NT2/D1 (cell line): Measurements from ENCODE around the gene CDK11A.

Experiments
- SUZ12 ChIP-seq: IDR thresholded peaks from 2 replicates; pipeline ENCODE4 v1.6.1; 2011; ENCODE audit not compliant: insufficient read length, insufficient read depth; ENCODE audit errors: extremely low read depth
- YY1 ChIP-seq: IDR thresholded peaks from 2 replicates; pipeline ENCODE4 v1.6.1; 2011; ENCODE audit not compliant: insufficient read length, insufficient read depth
- ZNF274 ChIP-seq: IDR thresholded peaks from 2 replicates; pipeline ENCODE4 v1.6.1; 2011; ENCODE audit warnings: mild to moderate bottlenecking, low read depth, low read length

DNA sequence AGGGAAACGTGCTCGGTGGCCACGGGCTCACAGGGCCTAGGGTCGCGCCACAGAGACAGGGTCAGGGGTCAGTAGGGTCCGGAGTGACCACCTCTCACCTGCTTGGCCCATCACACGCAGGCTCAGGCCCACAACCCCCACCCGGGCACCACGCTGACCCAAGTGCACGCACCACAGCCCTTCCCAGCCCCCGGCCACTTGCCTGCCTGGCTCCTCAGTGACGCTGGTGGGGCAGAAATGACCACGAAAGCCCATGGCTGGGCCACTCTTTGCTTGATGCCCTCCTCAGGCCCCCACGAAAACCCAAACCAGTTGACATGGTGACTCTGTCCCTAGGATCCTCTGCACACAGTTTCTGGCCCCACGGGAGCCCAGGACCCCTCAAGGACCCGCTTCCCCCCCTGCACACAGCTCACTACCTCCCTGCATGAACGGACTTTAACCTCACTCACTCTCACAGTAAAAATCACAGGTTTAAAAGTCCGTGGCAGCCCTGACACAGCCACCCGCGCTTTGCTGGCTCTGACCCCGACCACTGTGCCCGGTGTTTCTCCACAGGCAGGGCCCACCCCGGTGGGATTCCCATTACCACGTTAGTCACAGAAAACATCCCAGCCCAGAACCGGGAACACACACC, 33.4 kb upstream of the CDK11A start:
- TF ChIP-seq YY1 (no peak), ZNF274 (no peak), SUZ12 (no peak)
